Left forelimb (tissue), 1 donor: ENCODE data around the gene MEF2D.

ENCODE experiments used
- DNase-seq: peaks from one replicate; pipeline ENCODE4 v3.0.0-alpha.2; 2018; ENCODE audit warnings: low spot score

Gene MEF2D

GRCh38 chr1:156427957-156428356 is 72.6 kb downstream of the MEF2D start:
- DNase-seq: no peak

DNA sequence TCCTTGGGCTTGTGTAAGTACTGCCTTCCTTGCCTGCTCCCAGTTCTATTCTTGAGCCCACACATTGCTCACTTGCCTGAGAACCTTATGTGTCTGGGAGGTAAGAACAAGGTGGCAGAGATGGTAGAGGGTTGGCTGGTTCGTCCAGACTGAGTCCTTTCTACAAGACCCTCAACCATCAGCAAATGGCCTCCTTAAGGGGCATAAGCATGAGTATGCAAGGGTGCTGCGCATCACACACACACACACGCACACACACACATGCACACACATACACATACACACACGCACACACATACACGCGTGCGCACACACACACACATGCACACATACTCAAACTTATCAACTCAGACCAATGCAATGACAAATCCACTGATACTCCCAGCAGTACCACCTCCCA is 74.6 kb downstream of the MEF2D start:
- no peak for DNase-seq

- DNase-seq: no peak
These were observed 75.7 kb downstream of the MEF2D start for GRCh38 chr1:156424806-156425432.

GRCh38 chr1:156423422-156424352 is 76.9 kb downstream of the MEF2D start:
- DNase-seq: no peak

- DNase-seq: no peak
These were observed 77.9 kb downstream of the MEF2D start for GRCh38 chr1:156422602-156423091.

DNA sequence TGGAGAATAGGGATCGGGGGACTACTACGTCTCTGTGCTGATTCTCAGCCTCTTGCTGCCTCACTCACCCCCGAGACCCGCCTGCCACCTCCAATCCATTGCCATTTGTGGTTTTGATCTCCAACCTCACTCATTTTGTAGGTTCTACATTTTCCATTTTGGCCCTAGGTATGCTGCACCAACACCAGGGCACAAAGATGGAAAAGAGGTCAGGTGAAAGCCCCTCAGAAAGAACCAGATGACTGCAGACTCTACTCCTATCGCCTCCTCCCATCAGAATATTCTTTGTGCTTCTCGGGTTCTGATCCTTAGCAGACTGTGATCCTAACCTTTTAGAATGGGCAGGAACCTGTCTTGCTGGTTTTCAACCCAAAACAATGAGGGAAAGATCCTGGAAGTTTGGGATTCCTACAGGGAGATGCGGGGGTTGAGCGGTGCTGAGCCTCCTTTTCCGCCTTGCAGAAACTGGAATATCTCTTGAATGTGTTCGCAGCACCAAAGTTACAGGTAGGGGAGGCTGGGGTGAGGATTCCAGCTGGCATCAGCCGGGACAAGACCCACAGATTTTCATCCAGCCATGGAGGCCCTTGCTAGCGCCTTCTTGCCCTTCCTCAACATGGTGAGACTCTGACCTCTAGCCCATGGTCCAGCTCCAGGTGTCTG is 78.5 kb downstream of the MEF2D start:
- DNase-seq: no peak

DNA sequence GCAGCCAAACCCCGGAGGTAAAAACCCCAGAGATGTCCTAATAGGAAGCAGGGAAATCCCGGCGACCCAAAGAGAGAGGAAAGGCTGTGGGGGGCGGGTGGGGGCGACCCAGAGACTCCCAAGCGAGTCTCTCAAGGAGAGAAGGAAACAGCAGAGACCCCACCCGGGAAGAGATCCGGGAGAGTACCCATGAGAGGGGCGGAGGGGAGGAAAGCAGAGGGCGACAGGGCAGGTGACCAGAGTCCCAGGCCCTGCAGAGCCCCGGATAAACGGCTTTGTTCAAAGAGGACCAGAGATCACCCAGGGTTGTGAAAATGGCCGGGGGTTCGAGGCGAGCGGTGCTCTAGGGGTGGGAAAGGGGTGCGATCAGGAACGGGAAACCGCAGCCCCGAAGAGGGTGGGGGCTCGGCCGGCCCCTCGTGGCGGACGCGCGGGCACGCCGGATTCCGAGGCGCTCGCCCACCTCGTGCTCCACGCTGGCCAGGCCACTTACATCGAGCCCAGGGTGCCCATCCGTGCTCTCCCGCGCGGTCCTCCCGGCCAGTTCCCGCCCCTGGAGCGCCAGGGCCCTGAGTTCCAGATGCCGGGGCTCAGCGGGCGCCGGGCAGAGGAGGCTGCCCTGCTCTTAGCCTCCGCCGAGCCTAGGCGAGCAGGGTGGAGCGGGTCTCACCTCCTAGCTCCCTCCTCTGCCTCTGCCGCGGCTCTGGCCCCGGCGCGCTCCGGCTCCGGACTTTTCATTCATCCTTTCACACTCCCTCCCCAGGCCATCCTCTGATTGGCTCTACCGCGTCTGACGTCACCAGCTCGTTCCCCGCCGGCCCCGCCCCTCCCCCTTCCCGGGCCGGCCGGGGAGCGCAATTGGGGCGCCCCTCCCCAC is 79.3 kb downstream of the MEF2D start:
- DNase-seq: no peak

- DNase-seq: no peak
These were observed 80.1 kb downstream of the MEF2D start for GRCh38 chr1:156420205-156421061.

DNA sequence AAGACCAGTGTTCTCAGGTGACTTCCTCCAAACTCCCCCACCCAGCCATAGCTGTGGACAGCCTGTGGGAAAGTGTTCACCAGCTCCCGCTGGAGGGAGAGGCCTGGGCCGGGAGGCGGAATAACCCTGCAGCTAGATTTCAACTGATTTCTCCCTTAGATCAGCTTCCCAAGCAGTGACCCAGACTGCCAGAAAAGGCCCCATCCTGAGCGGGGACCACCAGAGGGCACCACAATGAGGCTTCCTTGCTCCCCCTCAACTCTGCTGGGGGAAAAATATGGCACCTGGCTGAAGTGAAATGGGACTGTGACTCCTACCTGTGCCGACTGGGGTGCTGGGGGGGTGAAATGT is 80.7 kb downstream of the MEF2D start:
- DNase-seq: no peak

DNA sequence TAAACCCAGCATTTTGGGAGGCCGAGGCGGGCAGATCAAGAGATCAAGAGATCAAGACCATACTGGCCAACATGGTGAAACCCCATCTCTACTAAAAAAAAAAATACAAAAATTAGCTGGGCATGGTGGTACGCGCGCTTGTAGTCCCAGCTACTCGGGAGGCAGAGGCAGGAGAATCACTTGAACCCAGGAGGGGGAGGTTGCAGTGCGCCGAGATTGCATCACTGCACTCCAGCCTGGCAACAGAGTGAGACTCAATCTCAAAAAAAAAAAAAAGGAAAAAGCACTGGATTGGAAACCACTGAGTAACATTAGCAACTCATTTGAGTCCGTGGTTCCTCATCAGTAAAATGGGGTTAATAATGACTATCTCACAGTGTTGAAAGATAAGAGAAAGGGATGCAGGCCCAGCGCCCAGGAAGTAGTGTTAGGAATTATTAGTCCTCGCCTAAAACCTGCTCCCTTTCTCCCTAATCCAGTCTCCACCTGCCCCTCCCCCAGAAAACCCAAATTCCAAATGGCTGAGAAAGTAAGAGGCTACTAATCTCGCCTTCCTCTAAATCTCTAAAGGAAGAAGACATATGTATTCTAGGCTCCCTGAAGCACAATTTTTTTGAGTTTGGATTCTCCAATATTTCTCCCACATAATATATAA is 82.0 kb downstream of the MEF2D start:
- DNase-seq: no peak

DNA sequence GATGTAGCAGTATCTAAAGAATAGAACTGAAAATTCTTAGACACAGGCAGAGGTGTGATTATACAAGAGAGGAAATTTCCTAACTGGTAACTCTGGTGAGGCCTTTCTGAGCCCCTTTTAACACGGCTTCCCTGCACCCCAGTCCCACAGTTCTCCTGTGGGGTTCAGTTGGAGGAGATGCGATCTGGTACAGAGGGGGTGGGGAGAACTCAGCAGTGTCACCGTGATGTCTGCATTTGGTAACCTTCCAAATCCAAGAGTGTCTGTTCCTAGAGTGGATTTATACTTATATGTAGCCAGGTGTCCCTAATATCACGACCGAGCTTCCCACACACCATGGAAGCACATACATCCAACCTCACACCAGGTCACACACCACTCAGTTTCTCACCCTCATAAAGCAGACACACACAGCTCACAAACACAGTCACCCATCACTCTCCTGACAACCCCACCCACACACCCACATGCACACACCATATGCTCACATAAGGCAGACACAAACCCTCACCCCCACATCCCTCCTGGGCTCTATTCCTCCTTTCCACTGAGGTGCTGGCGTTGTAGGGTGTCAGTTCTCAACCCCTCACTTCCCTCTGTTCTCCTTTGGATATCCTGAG is 83.1 kb downstream of the MEF2D start:
- no peak for DNase-seq

GRCh38 chr1:156416993-156417392 is 83.6 kb downstream of the MEF2D start:
- DNase-seq: no peak

DNA sequence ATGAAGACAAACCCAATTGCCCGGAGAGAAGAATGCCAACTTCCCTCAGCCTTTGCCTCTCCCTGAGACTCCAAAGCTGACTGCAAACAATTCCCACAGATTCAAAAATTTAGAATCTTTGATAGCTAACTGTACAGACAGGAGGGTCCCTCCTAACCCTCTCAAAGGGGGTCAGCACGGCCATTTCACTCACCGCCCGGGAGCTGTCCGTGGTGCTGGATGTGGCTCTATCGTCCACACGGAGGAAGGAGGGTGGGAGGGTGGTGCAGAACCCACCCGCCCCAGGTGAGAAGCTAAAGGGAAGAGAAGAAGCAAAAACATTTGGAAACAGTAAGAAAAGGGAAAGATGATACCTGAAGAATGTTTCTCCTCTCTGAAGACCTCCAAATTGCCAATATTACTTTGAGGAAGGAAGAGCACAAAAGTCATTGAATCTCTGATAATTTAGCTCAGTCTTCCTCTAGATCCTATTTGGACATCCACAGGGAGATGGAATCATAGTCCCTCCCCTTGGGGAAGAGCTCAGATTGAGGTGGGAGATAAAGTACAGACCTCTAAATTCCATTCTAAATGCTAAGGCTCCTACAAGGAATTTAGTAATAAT is 86.0 kb downstream of the MEF2D start:
- no peak for DNase-seq
